VCaP (cell line): Measurements from ENCODE around the gene ARID5A.

ENCODE experiments used
- H3K27ac ChIP-seq: fragments of 450-650 bp; 2 replicates; pipeline ENCODE4 v1.5.1; 2017
- TF ChIP-seq, protein P1 (sequence below): fragments of 450-650 bp; conservative IDR thresholded peaks from 2 replicates; pipeline ENCODE4 v1.5.1; 2017; ENCODE audit warnings: mild to moderate bottlenecking, moderate library complexity

ARID5A gene

DNA sequence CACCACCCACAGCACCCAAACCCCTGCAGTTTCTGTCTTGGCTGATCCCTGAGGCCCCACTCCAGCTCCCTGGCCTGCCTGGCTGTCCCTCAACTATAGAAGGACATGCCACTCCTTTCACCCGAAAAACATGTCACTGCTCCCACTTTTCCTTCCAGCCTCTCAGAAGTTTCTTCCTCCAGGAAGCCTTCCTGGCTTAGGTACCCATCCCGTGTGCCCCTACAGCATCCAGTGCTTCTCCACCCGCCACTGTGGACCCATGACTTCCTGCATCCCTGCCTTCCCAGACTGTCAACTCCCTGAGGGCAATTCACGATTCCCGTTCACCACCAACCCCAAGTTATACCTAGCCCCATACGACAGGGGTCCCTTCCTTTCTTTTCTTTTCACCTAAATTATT is 21.5 kb downstream of the ARID5A start:
- H3K27ac ChIP-seq: no peak overlapping the region
- TF ChIP-seq, protein P1, sequence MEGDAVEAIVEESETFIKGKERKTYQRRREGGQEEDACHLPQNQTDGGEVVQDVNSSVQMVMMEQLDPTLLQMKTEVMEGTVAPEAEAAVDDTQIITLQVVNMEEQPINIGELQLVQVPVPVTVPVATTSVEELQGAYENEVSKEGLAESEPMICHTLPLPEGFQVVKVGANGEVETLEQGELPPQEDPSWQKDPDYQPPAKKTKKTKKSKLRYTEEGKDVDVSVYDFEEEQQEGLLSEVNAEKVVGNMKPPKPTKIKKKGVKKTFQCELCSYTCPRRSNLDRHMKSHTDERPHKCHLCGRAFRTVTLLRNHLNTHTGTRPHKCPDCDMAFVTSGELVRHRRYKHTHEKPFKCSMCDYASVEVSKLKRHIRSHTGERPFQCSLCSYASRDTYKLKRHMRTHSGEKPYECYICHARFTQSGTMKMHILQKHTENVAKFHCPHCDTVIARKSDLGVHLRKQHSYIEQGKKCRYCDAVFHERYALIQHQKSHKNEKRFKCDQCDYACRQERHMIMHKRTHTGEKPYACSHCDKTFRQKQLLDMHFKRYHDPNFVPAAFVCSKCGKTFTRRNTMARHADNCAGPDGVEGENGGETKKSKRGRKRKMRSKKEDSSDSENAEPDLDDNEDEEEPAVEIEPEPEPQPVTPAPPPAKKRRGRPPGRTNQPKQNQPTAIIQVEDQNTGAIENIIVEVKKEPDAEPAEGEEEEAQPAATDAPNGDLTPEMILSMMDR: no peak

DNA sequence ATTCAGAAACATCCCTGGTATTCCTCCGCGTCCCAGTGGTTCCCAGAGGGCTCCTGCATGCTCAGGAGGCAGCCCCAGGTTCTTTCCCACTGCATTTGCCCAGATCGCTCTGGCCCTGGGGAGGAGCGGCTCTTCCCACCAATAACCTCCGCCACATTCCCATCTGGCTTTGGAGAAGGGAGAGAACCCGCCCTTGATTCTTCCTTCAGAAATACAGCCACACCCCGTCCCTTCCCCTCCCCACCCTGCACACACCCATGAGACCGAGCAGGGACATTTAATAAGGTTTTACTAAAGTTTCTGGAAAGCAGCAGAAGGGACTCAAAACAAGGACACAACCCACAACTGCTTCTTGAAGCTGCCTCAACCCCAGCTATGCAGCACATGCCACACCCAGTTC is 21.9 kb downstream of the ARID5A start:
- TF ChIP-seq, protein P1: no peak
- H3K27ac ChIP-seq: no peak overlapping the region

DNA sequence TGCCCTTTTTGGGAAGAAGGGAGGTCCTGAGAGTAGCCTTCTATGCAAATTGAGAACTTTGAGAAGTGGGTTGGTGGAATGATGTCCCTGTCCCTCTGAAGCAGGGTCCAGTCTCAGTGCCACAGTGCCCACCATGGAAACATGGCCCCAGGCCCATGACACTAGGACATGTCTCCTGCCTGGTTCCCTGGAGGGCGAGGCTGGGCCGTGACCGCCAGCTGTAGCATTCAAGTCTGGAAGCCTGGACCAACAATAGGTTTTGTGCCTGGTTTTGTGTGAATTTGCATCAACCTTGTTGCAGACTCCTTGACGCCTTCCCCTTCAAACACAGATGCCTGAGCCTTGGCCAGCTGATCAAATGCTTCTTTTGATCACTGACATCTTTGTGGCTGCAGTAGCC is 27.5 kb downstream of the ARID5A start:
- H3K27ac ChIP-seq: no peak overlapping the region
- TF ChIP-seq, protein P1: no peak

DNA sequence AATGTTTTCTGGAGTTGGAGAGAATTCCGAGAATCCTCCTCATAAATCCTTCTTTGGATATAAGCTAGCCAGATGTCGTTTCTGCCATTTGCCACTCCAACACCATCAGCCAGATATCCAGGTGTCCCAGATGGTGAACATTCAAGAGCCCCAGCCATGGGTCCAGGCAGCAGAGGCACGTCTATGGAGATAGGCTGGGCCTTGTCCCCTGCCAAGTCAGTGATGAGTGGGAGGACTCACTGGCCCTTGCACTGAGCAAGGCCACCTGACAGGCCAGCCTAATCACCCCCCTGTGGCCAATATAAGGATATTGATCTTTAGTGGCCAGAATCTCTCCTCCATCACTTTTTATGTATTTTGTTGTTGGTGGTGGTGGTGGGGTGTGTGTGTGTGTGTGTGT is 28.0 kb downstream of the ARID5A start:
- TF ChIP-seq, protein P1: no peak
- no peak overlapping the region for H3K27ac ChIP-seq

DNA sequence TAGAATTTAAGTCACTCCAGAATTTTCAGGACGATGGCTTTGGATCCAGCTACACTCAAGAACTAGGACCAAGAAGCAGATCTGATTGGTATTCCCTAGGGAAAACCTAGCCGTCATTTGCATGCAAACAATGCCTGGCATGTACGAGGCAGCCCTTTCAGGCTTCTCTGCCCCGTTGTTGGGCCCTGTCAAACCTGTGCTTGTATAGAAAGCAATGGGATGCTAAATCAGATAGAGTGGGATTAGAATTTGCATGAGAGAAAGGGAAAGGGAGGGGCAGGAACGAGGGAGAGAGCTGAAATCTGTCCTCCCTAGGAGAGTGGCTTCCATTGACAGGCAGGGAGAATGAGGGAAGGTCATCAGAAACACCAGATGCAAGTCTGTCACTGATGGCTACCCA is 28.6 kb downstream of the ARID5A start:
- TF ChIP-seq, protein P1: no peak
- no peak overlapping the region for H3K27ac ChIP-seq

DNA sequence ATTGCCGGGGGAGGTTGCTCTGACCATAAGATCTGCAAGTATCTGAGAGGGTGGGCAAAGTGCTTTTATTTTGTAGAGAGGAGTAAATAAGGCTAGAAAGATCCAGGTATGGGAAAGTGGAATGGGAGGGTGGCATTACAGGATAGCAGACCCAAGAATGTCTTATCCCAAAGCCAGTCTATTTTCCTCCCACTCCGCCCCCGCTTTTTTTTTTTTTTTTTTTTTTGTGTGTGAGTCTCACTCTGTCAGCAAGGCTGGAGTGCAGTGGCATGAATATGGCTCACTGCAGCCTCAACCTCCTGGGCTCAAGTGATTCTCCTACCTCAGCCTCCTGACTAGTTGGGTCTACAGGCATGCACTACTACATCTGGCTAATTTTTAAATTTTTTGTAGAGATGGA is 31.5 kb downstream of the ARID5A start:
- H3K27ac ChIP-seq: no peak overlapping the region
- TF ChIP-seq, protein P1: no peak

DNA sequence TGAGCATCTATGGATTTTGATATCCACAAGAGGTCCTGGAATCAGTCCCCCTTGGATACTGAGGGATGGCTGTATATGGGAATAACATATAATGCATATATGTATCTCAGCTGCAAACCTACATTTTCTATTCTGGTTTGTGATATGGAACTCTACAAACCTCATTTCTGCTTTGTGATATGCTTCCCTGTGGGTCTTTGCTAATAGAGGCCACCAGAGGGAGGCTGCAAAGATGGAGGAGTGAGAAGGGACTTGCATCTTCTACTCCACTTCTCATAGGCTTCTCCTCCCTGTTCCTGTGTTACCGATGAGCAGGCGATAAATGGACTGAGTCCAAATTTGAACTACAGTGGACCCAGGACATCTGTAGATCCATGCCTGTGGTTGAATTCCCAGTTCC is 37.8 kb downstream of the ARID5A start:
- H3K27ac ChIP-seq: peak overlapping the region; percentile 71
- TF ChIP-seq, protein P1: no peak
